H9 (cell line): ENCODE data around the gene PUM1. TPM values are rescaled to one million over a fixed set of nuclear protein-coding genes. Genes with fewer than 3 reads are reported as not detected.

Source experiments
- DNase-seq: peaks from one replicate; pipeline ENCODE4 v3.0.0-alpha.2; 2017
- H2AFZ ChIP-seq: one replicate; pipeline ENCODE4 v1.6.1; 2013; ENCODE audit warnings: mild to moderate bottlenecking, low read length, control low read depth, moderate library complexity
- H2AK5ac ChIP-seq: 2 replicates; pipeline ENCODE4 v1.6.1; 2013; ENCODE audit warnings: low read length, control low read depth, mixed read lengths; ENCODE audit not compliant: insufficient read length
- H2BK120ac ChIP-seq: one replicate; pipeline ENCODE4 v1.6.1; 2013; ENCODE audit warnings: low read depth, mild to moderate bottlenecking, low read length, control low read depth, inconsistent platforms; ENCODE audit not compliant: poor library complexity, severe bottlenecking
- H2BK12ac ChIP-seq: 2 replicates; pipeline ENCODE4 v1.6.1; 2013; ENCODE audit warnings: low read length, control low read depth, mixed read lengths, low read depth; ENCODE audit not compliant: insufficient read length
- H2BK15ac ChIP-seq: 2 replicates; pipeline ENCODE4 v1.6.1; 2013; ENCODE audit warnings: low read depth, low read length, control low read depth
- H2BK20ac ChIP-seq: one replicate; pipeline ENCODE4 v1.6.1; 2013; ENCODE audit warnings: low read depth, mild to moderate bottlenecking, low read length, control low read depth, inconsistent platforms; ENCODE audit not compliant: poor library complexity, severe bottlenecking
- H2BK5ac ChIP-seq: 2 replicates; pipeline ENCODE4 v1.6.1; 2013; ENCODE audit warnings: low read length, control low read depth, mixed read lengths; ENCODE audit not compliant: insufficient read length
- H3K14ac ChIP-seq: 2 replicates; pipeline ENCODE4 v1.6.1; 2013; ENCODE audit warnings: low read length, control low read depth; ENCODE audit not compliant: insufficient read depth
- H3K18ac ChIP-seq: 2 replicates; pipeline ENCODE4 v1.6.1; 2013; ENCODE audit warnings: low read depth, mild to moderate bottlenecking, mixed read lengths, low read length, control low read depth; ENCODE audit not compliant: insufficient read length
- H3K23ac ChIP-seq: 2 replicates; pipeline ENCODE4 v1.6.1; 2013; ENCODE audit warnings: low read length, control low read depth, mixed read lengths, low read depth; ENCODE audit not compliant: insufficient read length
- H3K23me2 ChIP-seq: 2 replicates; pipeline ENCODE4 v1.6.1; 2013; ENCODE audit warnings: low read depth, mild to moderate bottlenecking, mixed read lengths, low read length, control low read depth; ENCODE audit not compliant: insufficient read length, poor library complexity, severe bottlenecking
- H3K27ac ChIP-seq: 2 replicates; pipeline ENCODE4 v1.5.1; 2013; ENCODE audit warnings: low read length, control low read depth, mixed read lengths, low read depth; ENCODE audit not compliant: insufficient read length
- H3K27me3 ChIP-seq: 2 replicates; pipeline ENCODE4 v1.6.1; 2013; ENCODE audit warnings: low read length, control low read depth, inconsistent platforms; ENCODE audit not compliant: insufficient read depth
- H3K4ac ChIP-seq: 2 replicates; pipeline ENCODE4 v1.6.1; 2013; ENCODE audit warnings: low read depth, mild to moderate bottlenecking, control low read depth, inconsistent platforms, low read length, moderate library complexity
- H3K4me1 ChIP-seq: 2 replicates; pipeline ENCODE4 v1.6.1; 2013; ENCODE audit warnings: low read length, control low read depth, inconsistent platforms; ENCODE audit not compliant: insufficient read depth
- H3K4me2 ChIP-seq: 2 replicates; pipeline ENCODE4 v1.6.1; 2013; ENCODE audit warnings: low read length, control low read depth, mixed read lengths; ENCODE audit not compliant: insufficient read length, insufficient read depth
- H3K56ac ChIP-seq: 2 replicates; pipeline ENCODE4 v1.6.1; 2013; ENCODE audit warnings: low read depth, mild to moderate bottlenecking, mixed read lengths, low read length, control low read depth; ENCODE audit not compliant: insufficient read length
- H3K79me1 ChIP-seq: 2 replicates; pipeline ENCODE4 v1.6.1; 2013; ENCODE audit warnings: low read depth, mild to moderate bottlenecking, moderate library complexity, low read length, control low read depth, inconsistent platforms; ENCODE audit not compliant: insufficient read depth, poor library complexity, severe bottlenecking
- H3K79me2 ChIP-seq: 2 replicates; pipeline ENCODE4 v1.6.1; 2013; ENCODE audit warnings: low read length, control low read depth, inconsistent platforms; ENCODE audit not compliant: insufficient read depth
- H3K9ac ChIP-seq: 2 replicates; pipeline ENCODE4 v1.6.1; 2013; ENCODE audit warnings: low read length, control low read depth, mixed read lengths; ENCODE audit not compliant: insufficient read length; ENCODE audit errors: extremely low read depth
- H3K9me3 ChIP-seq: one replicate; pipeline ENCODE4 v1.6.1; 2013; ENCODE audit warnings: low read depth, low read length, inconsistent platforms; ENCODE audit not compliant: control insufficient read depth
- H3T11ph ChIP-seq: one replicate; pipeline ENCODE4 v1.6.1; 2013; ENCODE audit warnings: mild to moderate bottlenecking, low read length, control low read depth, inconsistent platforms
- H4K20me1 ChIP-seq: one replicate; pipeline ENCODE4 v1.6.1; 2013; ENCODE audit not compliant: control insufficient read depth, insufficient read length, insufficient read depth
- H4K5ac ChIP-seq: 2 replicates; pipeline ENCODE4 v1.6.1; 2013; ENCODE audit warnings: low read depth, mild to moderate bottlenecking, mixed read lengths, low read length, control low read depth; ENCODE audit not compliant: insufficient read length
- H4K8ac ChIP-seq: replicated peaks from 2 replicates; pipeline ENCODE4 v1.6.1; 2013; ENCODE audit warnings: low read length, control low read depth, mixed read lengths, low read depth; ENCODE audit not compliant: insufficient read length
- H4K91ac ChIP-seq: 2 replicates; pipeline ENCODE4 v1.6.1; 2013; ENCODE audit warnings: low read depth, mild to moderate bottlenecking, moderate library complexity, mixed read lengths, low read length, control low read depth; ENCODE audit not compliant: insufficient read length
- H3K27ac Mint-ChIP-seq, 3 experiments: 2 replicates in 2 of 3; 3 replicates in 1 of 3; pipeline ENCODE4 v1.8.0; 2020 to 2021; ENCODE audit warnings: mixed read lengths in 3 of 3, mild to moderate bottlenecking in 1 of 3, moderate library complexity in 1 of 3
- H3K27me3 Mint-ChIP-seq: 2 replicates; pipeline ENCODE4 v1.8.0; 2021; ENCODE audit warnings: low read depth, mild to moderate bottlenecking, moderate library complexity, mixed read lengths
- H3K36me3 Mint-ChIP-seq, 3 experiments: 2 replicates in 2 of 3; 3 replicates in 1 of 3; pipeline ENCODE4 v1.8.0; 2020 to 2021; ENCODE audit warnings: low read depth in 3 of 3, mixed read lengths in 3 of 3; ENCODE audit not compliant: insufficient read depth in 1 of 3
- H3K4me1 Mint-ChIP-seq, 2 experiments: 2 replicates each; pipeline ENCODE4 v1.8.0; 2020; ENCODE audit warnings: mixed read lengths in 2 of 2
- H3K4me3 Mint-ChIP-seq, 2 experiments: 2 replicates in 1 of 2; 3 replicates in 1 of 2; pipeline ENCODE4 v1.8.0; 2020 to 2021; ENCODE audit warnings: mild to moderate bottlenecking in 2 of 2, mixed read lengths in 2 of 2, moderate library complexity in 1 of 2
- H3K9me3 Mint-ChIP-seq, 2 experiments: 2 replicates in 1 of 2; 3 replicates in 1 of 2; pipeline ENCODE4 v1.8.0; 2020; ENCODE audit warnings: mild to moderate bottlenecking in 2 of 2, mixed read lengths in 2 of 2, moderate library complexity in 1 of 2
- WGBS: extraction: QIAGEN DNeasy Blood & Tissue Kit; methylation state at CpG from one replicate; pipeline ENCODE4 v1.1.7; 2013; ENCODE audit warnings: missing lambda C conversion rate, low lambda C conversion rate, mixed read lengths; ENCODE audit not compliant: insufficient read length; ENCODE audit errors: extremely low coverage; 5-methylcytosine and 5-hydroxymethylcytosine counted together
- total RNA-seq: library from RNA; stranded (reverse); gene quantifications from 2 replicates; pipeline ENCODE4 v1.2.1, GENCODE V29; 2021
- TF ChIP-seq, protein P1 (sequence below): fragments of 200-600 bp; sonication (generic); conservative IDR thresholded peaks from 3 replicates; pipeline ENCODE4 v1.8.0; 2021; ENCODE audit warnings: antibody characterized with exemption, mild to moderate bottlenecking

Gene PUM1
- total RNA-seq, 1 experiment from 2014 or later = 164 TPM

DNA sequence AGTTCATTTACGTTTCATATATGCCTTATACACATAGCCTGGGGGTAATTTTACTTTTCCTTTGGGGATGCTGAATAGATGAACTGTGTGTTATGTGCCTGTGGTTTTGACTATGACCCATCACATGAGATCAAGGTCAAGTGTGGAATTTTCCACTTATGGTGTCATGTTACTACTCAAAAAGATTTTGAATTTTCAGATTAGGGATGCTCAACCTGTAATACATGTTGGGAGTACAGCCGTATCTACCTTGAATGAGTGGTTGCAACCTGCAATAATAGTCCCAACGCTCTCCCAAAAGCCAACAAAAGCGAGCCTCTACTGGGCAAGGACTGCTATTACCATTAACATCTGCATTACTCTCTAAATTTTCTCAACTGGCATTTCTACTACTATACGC, 88.4 kb downstream of the PUM1 start:
- Histone ChIP-seq H3K4ac (no peak overlapping the region), H3K79me1 (peaks cover 10% of the 10 kb centered on the region), H3K27me3 (no peaks in the 10 kb centered on the region), H3K79me2 (peaks cover 3% of the 10 kb centered on the region; the same call in 1 of the 2 replicates), H4K5ac (no peak overlapping the region), H3K4me2 (no peak overlapping the region), H4K8ac (no peak overlapping the region), H2BK120ac (no peak overlapping the region), H3T11ph (no peak overlapping the region), H3K23me2 (no peaks in the 10 kb centered on the region), H2AFZ (no peak overlapping the region), H4K20me1 (no peaks in the 10 kb centered on the region), H2BK12ac (no peak overlapping the region), H2BK5ac (no peak overlapping the region), H3K9ac (no peak overlapping the region), H2AK5ac (no peak overlapping the region), H3K56ac (no peak overlapping the region), H3K9me3 (no peaks in the 10 kb centered on the region), H2BK15ac (no peak overlapping the region), H3K4me1 (no peaks in the 10 kb centered on the region), H3K27ac (no peak overlapping the region), H4K91ac (no peak overlapping the region), H2BK20ac (no peak overlapping the region), H3K23ac (no peak overlapping the region), H3K14ac (no peak overlapping the region), H3K18ac (no peak overlapping the region)
- H3K4me3 Mint-ChIP-seq = no peak overlapping the region
- TF ChIP-seq, protein P1, sequence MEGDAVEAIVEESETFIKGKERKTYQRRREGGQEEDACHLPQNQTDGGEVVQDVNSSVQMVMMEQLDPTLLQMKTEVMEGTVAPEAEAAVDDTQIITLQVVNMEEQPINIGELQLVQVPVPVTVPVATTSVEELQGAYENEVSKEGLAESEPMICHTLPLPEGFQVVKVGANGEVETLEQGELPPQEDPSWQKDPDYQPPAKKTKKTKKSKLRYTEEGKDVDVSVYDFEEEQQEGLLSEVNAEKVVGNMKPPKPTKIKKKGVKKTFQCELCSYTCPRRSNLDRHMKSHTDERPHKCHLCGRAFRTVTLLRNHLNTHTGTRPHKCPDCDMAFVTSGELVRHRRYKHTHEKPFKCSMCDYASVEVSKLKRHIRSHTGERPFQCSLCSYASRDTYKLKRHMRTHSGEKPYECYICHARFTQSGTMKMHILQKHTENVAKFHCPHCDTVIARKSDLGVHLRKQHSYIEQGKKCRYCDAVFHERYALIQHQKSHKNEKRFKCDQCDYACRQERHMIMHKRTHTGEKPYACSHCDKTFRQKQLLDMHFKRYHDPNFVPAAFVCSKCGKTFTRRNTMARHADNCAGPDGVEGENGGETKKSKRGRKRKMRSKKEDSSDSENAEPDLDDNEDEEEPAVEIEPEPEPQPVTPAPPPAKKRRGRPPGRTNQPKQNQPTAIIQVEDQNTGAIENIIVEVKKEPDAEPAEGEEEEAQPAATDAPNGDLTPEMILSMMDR = peak; percentile 39
- H3K27ac Mint-ChIP-seq = no peak overlapping the region; a peak in 1 of 7 replicates
- peaks cover 4 to 14% of the 10 kb centered on the region in 2 experiments; a peak in 3 of 4 replicates for H3K4me1 Mint-ChIP-seq
- DNase-seq = no peak
- no CpG with 5 or more reads among the region's 5 CpGs for WGBS
- H3K36me3 Mint-ChIP-seq = peaks cover 22 to 74% (median 68%) of the 10 kb centered on the region in 3 experiments; a peak in 6 of 7 replicates
- H3K9me3 Mint-ChIP-seq = no peaks in the 10 kb centered on the region
- no peaks in the 10 kb centered on the region for H3K27me3 Mint-ChIP-seq
